Left kidney (tissue), 2 donors: Measurements from ENCODE around the gene SIRT5. TPM values are rescaled to one million over a fixed set of nuclear protein-coding genes. Genes with fewer than 3 reads are reported as not detected.
A peak's percentile ranks its signal among the peaks of the same experiment; 100 is the strongest.

Source experiments
- DNase-seq: peaks from one replicate; pipeline ENCODE4 v3.0.0-alpha.2; 2013
- polyA plus RNA-seq: library from polyadenylated mRNA; unstranded; fragments of 120-200 nt; gene quantifications from one replicate; pipeline ENCODE4 v1.2.1, GENCODE V29; 2013; ENCODE audit not compliant: insufficient read length

The SIRT5 gene
- polyA plus RNA-seq, 1 donor, result 24.4 TPM

- no peak for DNase-seq
These were observed 12.5 kb downstream of the SIRT5 start for GRCh38 chr6:13586603-13587542.

GRCh38 chr6:13589801-13590200 is 15.4 kb downstream of the SIRT5 start:
- no peak for DNase-seq

DNA sequence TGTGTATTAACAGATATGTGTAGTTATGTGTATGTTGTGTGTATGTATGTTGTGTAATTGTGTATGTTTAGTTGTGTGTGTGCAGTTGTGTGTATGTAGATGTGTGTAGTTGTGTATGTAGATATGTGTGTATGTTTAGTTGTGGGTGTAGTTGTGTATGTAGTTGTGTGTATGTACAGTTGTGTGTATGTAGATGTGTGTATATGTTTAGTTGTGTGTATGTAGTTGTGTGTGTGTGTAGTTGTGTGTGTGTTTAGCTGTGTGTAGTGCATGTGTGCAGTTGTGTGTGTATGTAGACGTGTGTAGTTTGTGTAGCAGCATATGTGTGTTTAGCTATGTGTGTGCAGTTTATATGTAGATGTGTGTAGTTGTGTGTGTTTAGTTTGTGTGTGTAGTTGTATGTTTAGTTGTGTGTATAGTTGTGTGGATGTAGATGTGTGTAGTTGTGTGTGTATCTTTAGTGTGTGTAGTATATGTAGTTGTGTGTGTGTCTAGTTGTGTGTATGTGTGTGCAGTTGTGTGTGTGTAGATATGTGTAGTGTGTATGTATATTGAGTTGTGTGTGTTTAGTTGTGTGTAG is 16.3 kb downstream of the SIRT5 start:
- no peak for DNase-seq

DNA sequence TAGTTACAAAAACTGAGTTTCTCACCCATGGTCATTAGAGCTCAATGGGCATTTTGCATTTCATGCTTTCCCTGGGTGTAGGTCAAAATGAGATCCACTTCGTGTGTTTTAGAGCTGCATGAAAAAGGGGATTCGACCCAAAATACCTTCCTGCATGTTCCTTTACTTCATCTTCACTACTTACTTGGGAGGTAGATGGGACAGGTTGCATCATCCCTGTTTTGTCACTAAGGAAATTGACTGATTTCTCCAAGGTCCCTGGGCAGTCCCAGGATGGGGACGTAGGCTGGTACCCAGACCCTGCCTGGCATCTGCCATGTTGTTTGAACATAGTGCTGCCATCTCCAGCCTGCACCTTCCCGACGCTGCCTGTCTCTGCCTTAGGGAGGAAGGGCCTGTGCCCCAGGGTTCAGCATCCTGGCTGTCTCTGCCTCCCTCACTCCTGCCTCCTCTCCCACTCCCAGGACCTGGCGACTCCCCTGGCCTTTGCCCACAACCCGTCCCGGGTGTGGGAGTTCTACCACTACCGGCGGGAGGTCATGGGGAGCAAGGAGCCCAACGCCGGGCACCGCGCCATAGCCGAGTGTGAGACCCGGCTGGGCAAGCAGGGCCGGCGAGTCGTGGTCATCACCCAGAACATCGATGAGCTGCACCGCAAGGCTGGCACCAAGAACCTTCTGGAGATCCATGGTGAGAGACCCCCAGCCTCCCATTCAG is 17.0 kb downstream of the SIRT5 start:
- no peak for DNase-seq

- DNase-seq, result no peak
These were observed 18.7 kb downstream of the SIRT5 start for GRCh38 chr6:13593103-13593502.

DNA sequence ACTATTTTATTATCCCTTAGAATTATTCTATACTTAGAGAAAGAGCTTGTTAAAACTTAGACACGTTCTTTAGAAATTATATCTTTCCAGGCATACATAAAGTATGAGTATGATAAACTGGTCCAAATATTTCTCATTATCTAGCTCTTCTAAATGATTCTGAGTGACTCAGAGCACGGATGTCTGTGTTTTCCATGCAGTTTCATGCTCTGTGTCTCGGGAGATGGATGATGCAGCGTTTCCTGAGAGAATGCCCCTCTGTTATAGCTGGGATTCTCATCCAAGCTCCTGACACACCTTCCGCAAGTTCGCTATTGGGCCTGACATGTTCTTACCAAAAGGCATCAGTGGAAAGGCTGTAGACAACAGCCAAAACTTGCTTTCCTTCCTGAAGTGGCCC is 19.3 kb downstream of the SIRT5 start:
- no peak for DNase-seq

DNA sequence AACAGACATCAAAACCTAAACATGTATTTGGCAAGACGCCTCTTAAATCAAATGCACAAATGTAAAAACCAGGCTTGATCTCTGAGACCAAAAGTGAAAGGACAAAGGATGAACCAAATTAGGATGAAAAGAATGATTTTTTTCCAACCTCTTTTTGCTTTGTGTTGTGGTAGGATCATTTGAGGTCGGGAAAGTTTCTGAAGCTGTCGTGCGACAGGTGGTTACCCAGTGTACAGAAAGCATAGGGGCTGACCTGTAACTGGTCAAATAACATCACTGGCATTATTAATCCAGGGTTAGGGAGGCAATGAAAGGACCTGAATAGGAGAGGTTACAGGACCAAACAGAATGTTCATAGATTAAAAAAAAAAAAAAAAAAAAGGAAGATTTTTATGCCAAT is 22.7 kb downstream of the SIRT5 start:
- DNase-seq, result no peak

DNA sequence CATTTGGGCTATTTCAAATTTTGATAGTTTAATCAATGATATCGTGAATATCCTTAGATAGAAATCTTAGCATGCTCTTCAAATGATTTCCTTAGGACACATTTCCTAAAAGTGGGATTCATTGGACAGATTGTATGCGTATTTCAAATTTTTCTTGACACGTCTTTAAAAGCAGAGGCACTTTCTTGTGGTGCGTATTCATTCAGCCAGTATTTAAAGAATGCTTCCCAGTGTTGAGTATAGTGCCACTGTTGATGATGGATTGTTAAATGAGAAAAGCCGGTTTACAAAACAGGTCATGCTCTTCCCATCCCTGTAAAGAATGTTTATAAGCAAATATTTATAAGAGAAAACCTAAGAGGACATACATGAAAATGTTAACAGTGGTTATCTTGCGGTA is 25.6 kb downstream of the SIRT5 start:
- no peak for DNase-seq

DNA sequence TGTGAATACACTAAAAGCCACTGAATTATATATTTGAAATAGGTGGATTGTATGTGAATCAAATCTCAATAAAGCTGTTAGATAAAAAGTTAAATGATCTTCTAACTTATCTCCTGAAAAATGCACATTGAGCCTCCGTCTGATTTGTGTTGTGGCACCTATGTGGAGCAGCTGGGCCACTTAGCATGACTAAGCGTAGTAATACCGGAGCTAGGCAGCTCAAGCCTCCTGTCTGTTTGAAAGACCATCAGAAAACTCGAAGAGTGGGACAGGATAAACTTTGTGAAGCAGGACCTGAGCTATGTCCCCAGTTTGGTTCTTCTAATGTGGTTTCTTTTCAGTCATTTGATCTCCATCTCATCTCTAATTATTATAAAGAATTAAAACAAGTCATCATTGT is 29.7 kb downstream of the SIRT5 start:
- DNase-seq, result no peak

DNA sequence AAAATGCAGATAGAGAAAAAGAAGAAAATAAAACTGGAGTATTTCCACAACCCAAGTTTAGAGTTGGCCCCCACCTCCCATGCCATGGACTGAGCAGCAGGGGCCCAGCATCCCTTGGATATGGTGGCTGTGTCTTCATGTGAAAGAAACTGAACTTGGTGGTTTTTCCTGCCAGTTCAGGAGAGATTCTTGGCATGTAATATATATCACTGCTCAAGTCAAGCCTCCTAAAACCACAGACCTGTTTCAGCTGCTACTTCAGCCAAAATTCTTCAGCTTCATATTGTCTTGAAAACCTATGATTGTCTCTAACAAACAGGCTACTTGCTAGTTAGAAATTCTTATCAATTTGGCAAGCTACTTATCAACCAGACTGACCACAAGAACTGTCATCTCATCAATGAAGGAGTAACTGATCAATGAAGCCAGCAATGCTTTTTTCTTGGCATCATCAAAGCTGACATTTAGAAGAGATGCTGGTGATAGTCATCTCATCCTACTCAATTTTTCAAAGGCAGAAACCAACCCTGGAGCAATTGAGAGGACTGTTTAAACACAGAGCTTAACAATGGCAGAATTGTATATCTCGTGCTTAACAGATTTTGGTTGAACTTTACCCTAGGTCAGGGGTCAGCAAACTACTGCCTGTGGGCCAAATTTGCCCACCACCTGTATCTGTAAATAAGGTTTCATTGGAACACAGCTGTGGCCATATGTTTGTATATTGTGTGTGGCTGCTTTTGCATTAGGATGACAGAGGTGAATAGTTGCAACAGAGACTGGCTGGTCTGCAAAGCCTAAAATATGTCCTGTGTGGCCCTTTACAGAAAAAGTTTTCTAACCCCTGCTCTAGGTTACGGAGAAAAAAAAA is 30.4 kb downstream of the SIRT5 start:
- no peak for DNase-seq

GRCh38 chr6:13605634-13606033 is 31.2 kb downstream of the SIRT5 start:
- DNase-seq, result no peak

DNA sequence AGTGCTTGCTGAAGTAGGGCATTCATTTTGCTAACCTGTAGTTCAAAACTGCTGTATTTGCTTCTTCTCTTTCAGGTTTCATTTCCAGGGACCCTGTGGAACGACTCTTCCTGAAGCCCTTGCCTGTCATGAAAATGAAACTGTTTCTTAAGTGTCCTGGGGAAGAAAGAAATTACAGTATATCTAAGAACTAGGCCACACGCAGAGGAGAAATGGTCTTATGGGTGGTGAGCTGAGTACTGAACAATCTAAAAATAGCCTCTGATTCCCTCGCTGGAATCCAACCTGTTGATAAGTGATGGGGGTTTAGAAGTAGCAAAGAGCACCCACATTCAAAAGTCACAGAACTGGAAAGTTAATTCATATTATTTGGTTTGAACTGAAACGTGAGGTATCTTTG is 37.3 kb downstream of the SIRT5 start:
- no peak for DNase-seq

DNA sequence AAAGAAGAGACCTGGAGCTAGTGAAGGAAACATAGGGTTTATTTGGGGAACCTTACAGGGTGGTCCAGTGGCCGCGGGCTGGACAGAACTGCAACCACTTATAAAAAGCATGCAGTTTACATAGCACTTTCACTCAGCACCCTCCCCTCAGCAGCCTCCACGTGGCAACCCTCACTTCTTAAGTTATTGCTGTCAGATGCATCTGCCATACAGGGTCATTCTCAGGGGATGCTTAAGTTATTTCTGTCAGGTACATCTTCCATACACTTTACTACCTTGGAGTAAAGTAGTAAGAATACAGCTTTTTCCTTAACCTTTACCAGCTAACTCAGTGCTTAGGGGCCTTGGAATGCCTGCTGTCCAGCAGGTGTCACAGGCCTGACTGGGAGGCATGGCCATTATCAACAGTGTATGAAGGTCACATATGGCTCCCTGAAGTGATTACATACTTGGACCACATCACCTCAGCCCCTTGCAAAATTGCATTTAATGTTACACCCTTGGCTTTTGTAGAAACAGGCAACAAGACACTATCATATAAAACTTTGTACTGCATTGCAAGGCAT is 38.7 kb downstream of the SIRT5 start:
- DNase-seq, result no peak

DNA sequence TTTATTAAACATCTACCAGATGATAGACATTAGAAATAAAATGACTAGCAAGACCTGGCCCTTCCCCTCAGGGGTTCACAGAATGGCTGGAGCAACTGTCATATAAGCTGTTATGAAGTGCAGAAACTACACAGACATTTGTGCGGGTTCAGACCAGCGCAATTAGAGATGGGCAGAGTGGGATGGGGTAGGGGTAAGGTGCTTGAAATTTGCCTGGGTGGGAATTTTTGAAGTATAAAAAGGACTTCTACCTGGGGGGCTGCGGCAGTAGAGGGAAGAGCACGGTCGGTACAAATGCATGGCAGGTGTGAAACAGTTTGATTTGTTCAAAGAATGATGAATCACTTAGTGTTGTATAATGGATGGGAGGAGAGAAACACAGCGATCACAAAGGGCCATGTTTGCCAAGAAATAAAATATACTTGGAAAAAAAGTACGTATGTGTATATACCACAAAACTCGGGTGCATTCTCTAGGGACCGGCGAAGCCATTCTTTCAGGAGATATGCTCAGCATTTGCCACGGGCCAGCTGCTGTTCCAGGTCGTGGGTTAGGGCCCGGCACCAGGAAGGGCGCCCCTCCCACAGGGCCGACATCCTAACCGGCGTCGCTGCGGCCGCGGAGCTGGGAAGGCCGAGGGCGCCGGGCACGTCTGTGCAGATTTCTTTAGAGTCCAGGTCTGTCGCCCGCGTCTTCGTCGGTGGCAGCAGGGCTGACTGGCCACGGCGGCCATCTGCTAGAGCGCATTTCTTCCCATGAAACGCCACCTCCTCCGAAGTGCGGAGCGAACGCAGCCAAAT is 39.9 kb downstream of the SIRT5 start:
- DNase-seq, result no peak

DNA sequence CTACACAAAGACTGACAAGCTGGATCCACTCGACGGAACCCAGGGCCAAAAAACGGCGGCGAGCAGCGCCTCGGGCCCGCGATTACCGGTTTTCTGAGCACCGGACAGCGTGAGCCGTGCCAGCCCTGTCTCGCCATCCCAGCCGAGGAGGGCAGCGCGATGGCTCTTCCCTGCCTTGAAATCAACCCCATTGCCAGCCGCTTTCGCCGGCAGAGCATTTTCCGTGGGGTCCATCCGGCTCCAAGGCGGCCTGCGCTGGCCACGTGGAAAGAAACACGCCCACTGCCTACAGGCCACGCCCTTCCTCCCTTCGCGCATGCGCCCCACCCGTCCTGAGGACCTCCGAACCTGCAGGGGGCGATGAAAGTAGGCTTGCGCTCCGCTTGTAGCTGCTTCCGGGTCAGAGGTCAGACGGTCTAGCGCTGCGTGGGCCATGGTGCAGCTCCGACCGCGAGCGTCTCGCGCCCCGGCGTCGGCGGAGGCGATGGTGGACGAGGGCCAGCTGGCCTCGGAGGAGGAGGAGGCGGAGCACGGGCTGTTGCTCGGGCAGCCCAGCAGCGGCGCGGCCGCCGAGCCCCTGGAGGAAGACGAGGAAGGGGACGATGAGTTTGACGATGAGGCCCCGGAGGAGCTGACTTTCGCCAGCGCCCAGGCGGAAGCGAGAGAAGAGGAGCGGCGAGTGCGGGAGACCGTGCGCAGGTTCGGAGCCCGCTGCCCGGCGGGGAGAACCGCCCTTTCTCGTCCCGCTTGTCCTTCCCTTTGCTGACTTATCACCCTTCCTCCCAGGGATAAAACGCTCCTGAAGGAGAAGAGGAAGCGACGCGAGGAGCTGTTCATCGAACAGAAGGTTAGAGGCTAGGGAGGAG is 40.8 kb downstream of the SIRT5 start, which contains the start of gene NOL7:
TSS of gene NOL7 (plus strand) at position 410 of the 866 bp plus-strand sequence. CDS start at position 434, 24 bp downstream.
- DNase-seq, result peak; percentile 97

- DNase-seq, result peak; percentile 25
These were observed 41.4 kb downstream of the SIRT5 start for GRCh38 chr6:13615792-13616120.

GRCh38 chr6:13617066-13617465 is 42.7 kb downstream of the SIRT5 start:
- no peak for DNase-seq

- DNase-seq, result no peak
These were observed 50.5 kb downstream of the SIRT5 start for GRCh38 chr6:13624871-13625288.

GRCh38 chr6:13629459-13630116 is 55.2 kb downstream of the SIRT5 start:
- no peak for DNase-seq
